GM21619 (cell line): Measurements from ENCODE around the gene EBF3.

Source experiments
- ATAC-seq: cut with Tn5 transposase; IDR thresholded peaks from one replicate; pipeline ENCODE4 v1.9.1; 2021; ENCODE audit not compliant: unreplicated experiment

Gene EBF3

GRCh38 chr10:129877773-129878371 lies 86.2 kb downstream of the EBF3 start:
- ATAC-seq: no peak

GRCh38 chr10:129876838-129877237 lies 87.2 kb downstream of the EBF3 start:
- ATAC-seq: no peak

GRCh38 chr10:129875993-129876726 lies 87.9 kb downstream of the EBF3 start:
- ATAC-seq: no peak

GRCh38 chr10:129873351-129873750 lies 90.7 kb downstream of the EBF3 start:
- no peak for ATAC-seq

- ATAC-seq: no peak
These were observed 92.1 kb downstream of the EBF3 start for GRCh38 chr10:129871966-129872365.

GRCh38 chr10:129870961-129871621 lies 93.0 kb downstream of the EBF3 start:
- no peak for ATAC-seq

- no peak for ATAC-seq
These were observed 93.7 kb downstream of the EBF3 start for GRCh38 chr10:129870474-129870757.

- no peak for ATAC-seq
These were observed 94.2 kb downstream of the EBF3 start for GRCh38 chr10:129869596-129870473.

- no peak for ATAC-seq
These were observed 95.5 kb downstream of the EBF3 start for GRCh38 chr10:129868449-129869035.

GRCh38 chr10:129867631-129868179 lies 96.4 kb downstream of the EBF3 start:
- no peak for ATAC-seq

- no peak for ATAC-seq
These were observed 97.2 kb downstream of the EBF3 start for GRCh38 chr10:129866894-129867293.

- no peak for ATAC-seq
These were observed 98.1 kb downstream of the EBF3 start for GRCh38 chr10:129865960-129866359.

GRCh38 chr10:129865413-129865812 lies 98.7 kb downstream of the EBF3 start:
- no peak for ATAC-seq

- ATAC-seq: no peak
These were observed 99.4 kb downstream of the EBF3 start for GRCh38 chr10:129864601-129865126.

GRCh38 chr10:129864082-129864481 lies 100.0 kb downstream of the EBF3 start:
- no peak for ATAC-seq

- no peak for ATAC-seq
These were observed 100.8 kb downstream of the EBF3 start for GRCh38 chr10:129863201-129863663.

GRCh38 chr10:129861776-129862531 lies 102.1 kb downstream of the EBF3 start:
- no peak for ATAC-seq

GRCh38 chr10:129860396-129860795 lies 103.7 kb downstream of the EBF3 start:
- ATAC-seq: no peak

- no peak for ATAC-seq
These were observed 104.5 kb downstream of the EBF3 start for GRCh38 chr10:129859536-129859935.
